ENCODE measurements around the gene TAB2. TPM values are rescaled to one million over a fixed set of nuclear protein-coding genes. Genes with fewer than 3 reads are reported as not detected.

Gene TAB2
- total and polyA plus RNA-seq, 2 donors (not counting 3 experiments of a cell fraction or from before 2014, with no cell fraction given): 26.0 to 37.4 TPM

DNA sequence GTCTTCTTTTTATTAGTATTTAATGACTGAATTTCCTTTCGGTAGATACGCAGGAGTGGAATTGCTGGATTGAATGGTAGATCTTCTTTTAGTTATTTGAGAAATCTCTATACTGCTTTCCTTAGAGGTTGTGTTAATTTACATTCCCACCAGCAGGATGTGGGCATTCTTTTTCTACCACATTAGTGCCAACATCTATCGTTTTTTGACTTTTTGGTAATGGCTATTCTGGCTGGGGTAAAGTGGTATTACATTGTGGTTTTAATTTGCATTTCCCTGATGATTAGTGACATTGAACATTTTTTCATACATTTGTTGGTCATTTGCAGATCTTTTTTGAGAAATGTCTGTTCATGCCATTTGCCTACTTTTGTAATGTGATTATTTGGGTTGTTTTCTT is 119.7 kb downstream of the TAB2 start:
- DNase-seq (ENCODE audit: low read depth, low spot score) (no peak), FAIRE-seq (no peak)
- no peaks in the 10 kb centered on the region for H3K36me3 ChIP-seq (ENCODE audit: control insufficient read depth in 2 of 2, extremely low read depth in 1 of 2, insufficient read depth in 2 of 2, low read length in 2 of 2)
- no peaks in the 10 kb centered on the region for H3K9me3 ChIP-seq (replicated peaks; ENCODE audit: control insufficient read depth, insufficient read depth, low read length)
- ChIA-PET CTCF (no interaction called here), POLR2A (no interaction called here)
- no peak overlapping the region for H3K9ac ChIP-seq (replicated peaks; ENCODE audit: extremely low read depth, insufficient read depth, low read length)
- H3K4me1 ChIP-seq (ENCODE audit: control insufficient read depth, extremely low read depth, insufficient read depth, low read length): no peaks in the 10 kb centered on the region
- intact Hi-C loops (cut with micrococcal nuclease) (no loop called here), dilution Hi-C loops (cut with MboI; ENCODE audit: extremely low pct_ligation_motif_present, low sequenced_read_pairs) (no loop called here)
- no peak for TF ChIP-seq EZH2 (IDR thresholded peaks at IDR 0.05; ENCODE audit: borderline replicate concordance, low read depth, low read length, severe bottlenecking)
- TF ChIP-seq, protein P1, sequence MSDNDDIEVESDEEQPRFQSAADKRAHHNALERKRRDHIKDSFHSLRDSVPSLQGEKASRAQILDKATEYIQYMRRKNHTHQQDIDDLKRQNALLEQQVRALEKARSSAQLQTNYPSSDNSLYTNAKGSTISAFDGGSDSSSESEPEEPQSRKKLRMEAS (IDR thresholded peaks at IDR 0.05; ENCODE audit: insufficient read depth, insufficient read length): no peak
- no peak for TF ChIP-seq FOS (IDR thresholded peaks at IDR 0.05; ENCODE audit: borderline replicate concordance, insufficient read depth, low read length)
- TF ChIP-seq, protein P2, sequence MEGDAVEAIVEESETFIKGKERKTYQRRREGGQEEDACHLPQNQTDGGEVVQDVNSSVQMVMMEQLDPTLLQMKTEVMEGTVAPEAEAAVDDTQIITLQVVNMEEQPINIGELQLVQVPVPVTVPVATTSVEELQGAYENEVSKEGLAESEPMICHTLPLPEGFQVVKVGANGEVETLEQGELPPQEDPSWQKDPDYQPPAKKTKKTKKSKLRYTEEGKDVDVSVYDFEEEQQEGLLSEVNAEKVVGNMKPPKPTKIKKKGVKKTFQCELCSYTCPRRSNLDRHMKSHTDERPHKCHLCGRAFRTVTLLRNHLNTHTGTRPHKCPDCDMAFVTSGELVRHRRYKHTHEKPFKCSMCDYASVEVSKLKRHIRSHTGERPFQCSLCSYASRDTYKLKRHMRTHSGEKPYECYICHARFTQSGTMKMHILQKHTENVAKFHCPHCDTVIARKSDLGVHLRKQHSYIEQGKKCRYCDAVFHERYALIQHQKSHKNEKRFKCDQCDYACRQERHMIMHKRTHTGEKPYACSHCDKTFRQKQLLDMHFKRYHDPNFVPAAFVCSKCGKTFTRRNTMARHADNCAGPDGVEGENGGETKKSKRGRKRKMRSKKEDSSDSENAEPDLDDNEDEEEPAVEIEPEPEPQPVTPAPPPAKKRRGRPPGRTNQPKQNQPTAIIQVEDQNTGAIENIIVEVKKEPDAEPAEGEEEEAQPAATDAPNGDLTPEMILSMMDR (IDR thresholded peaks at IDR 0.05; ENCODE audit: extremely low read depth in 1 of 2, insufficient read depth in 1 of 2, low read depth in 1 of 2, low read length in 2 of 2): no peak
- no peak for TF ChIP-seq JUN (IDR thresholded peaks at IDR 0.05; ENCODE audit: borderline replicate concordance, insufficient read depth, insufficient read length, low read depth)
- TF ChIP-seq GATA2 (IDR thresholded peaks at IDR 0.05; ENCODE audit: insufficient read depth, insufficient read length, low read depth, low read length): no peak
- TF ChIP-seq POLR2A (IDR thresholded peaks at IDR 0.05; ENCODE audit: low read depth, low read length): no peak
- no peak for TF ChIP-seq POLR2AphosphoS5 (IDR thresholded peaks at IDR 0.05; ENCODE audit: insufficient read depth, low read depth, low read length)
- no peak for TF ChIP-seq MYC (IDR thresholded peaks at IDR 0.05; ENCODE audit: low read depth, low read length)
- H3K27me3 ChIP-seq (ENCODE audit: control insufficient read depth in 2 of 2, insufficient read depth in 2 of 2, low read length in 2 of 2): no peaks in the 10 kb centered on the region
- no peak overlapping the region for H3K4me3 ChIP-seq (replicated peaks in 1 of 3; ENCODE audit: insufficient read depth in 1 of 3, low read depth in 1 of 3, low read length in 3 of 3)
- H3K4me2 ChIP-seq (ENCODE audit: insufficient read depth, low read length): no peak overlapping the region
- H3K79me2 ChIP-seq (ENCODE audit: control insufficient read depth, insufficient read depth, low read length): no peaks in the 10 kb centered on the region
- H4K20me1 ChIP-seq (replicated peaks; ENCODE audit: control insufficient read depth, extremely low read depth, insufficient read depth, low read length): no peaks in the 10 kb centered on the region
- H3K27ac ChIP-seq (ENCODE audit: insufficient read depth, low read depth, low read length): no peak overlapping the region
- H2AFZ ChIP-seq (ENCODE audit: low read depth, low read length): no peak overlapping the region
- no TSS peak for BruUV-seq (replicated peaks)
- H3K9me1 ChIP-seq (replicated peaks; ENCODE audit: control insufficient read depth, extremely low read depth, insufficient read depth, low read length): no peaks in the 10 kb centered on the region

Measured in endothelial cell of umbilical vein (primary cell).